NCI-H526 treated with DMSO at 0.1 percent for 48 hours (cell line): Measurements from ENCODE around the gene PCBP4.

ENCODE experiments used
- DNase-seq: peaks from one replicate; lab custom pipeline; 2025; lab: John Stamatoyannopoulos, UW

PCBP4 gene

GRCh38 chr3:51971350-51971749, 4.1 kb upstream of the PCBP4 start:
- DNase-seq = no peak

- DNase-seq = no peak
These were observed 3.5 kb upstream of the PCBP4 start for GRCh38 chr3:51970606-51971300.

- no peak for DNase-seq
These were observed 2.6 kb upstream of the PCBP4 start for GRCh38 chr3:51969841-51970240.

GRCh38 chr3:51968883-51969678, 1.8 kb upstream of the PCBP4 start:
- DNase-seq = no peak

GRCh38 chr3:51968170-51968775, 1.0 kb upstream of the PCBP4 start:
- no peak for DNase-seq

- DNase-seq = no peak
These were observed 301 bp downstream of the PCBP4 start for GRCh38 chr3:51966922-51967383.

GRCh38 chr3:51966486-51966885, 768 bp downstream of the PCBP4 start:
- DNase-seq = no peak

- no peak for DNase-seq
These were observed 1.2 kb downstream of the PCBP4 start for GRCh38 chr3:51966016-51966415.

- DNase-seq = no peak
These were observed 2.7 kb downstream of the PCBP4 start for GRCh38 chr3:51964521-51964920.

- no peak for DNase-seq
These were observed 3.3 kb downstream of the PCBP4 start for GRCh38 chr3:51963951-51964451.

GRCh38 chr3:51962854-51963530, 4.3 kb downstream of the PCBP4 start:
- DNase-seq = no peak

- no peak for DNase-seq
These were observed 5.4 kb downstream of the PCBP4 start for GRCh38 chr3:51961602-51962569.

- DNase-seq = no peak
These were observed 6.2 kb downstream of the PCBP4 start for GRCh38 chr3:51961011-51961410.

- no peak for DNase-seq
These were observed 6.9 kb downstream of the PCBP4 start for GRCh38 chr3:51960386-51960785.

GRCh38 chr3:51959651-51960050, 7.6 kb downstream of the PCBP4 start:
- no peak for DNase-seq

GRCh38 chr3:51958603-51959521, 8.4 kb downstream of the PCBP4 start:
- no peak for DNase-seq

GRCh38 chr3:51957520-51958205, 9.6 kb downstream of the PCBP4 start:
- no peak for DNase-seq

GRCh38 chr3:51955893-51956770, 11.1 kb downstream of the PCBP4 start:
- no peak for DNase-seq
